ENCODE results near the gene CLINT1. TPM values are rescaled to one million over a fixed set of nuclear protein-coding genes. Genes with fewer than 3 reads are reported as not detected.

The CLINT1 gene
- total RNA-seq, 1 experiment from 2014 or later: 170 TPM

GRCh38 chr5:157767689-157768088 is 91.3 kb downstream of the CLINT1 start:
- ChIA-PET POLR2A (interaction anchor here (0.6 to 2.4 kb wide), 11 partner anchors 8 to 1381 kb away, joined by 3 to 6 read pairs (median 4); partner anchors contain the start of gene LSM11), CTCF (interaction anchor here (0.6 to 12.7 kb wide), 7 partner anchors 15 to 395 kb away, joined by 3 to 177 read pairs (median 3); partner anchors contain the start of gene LSM11)
- no peak for TF ChIP-seq CTCF (IDR thresholded peaks at IDR 0.05; ENCODE audit: unreplicated experiment)
- peak overlapping the region; percentile 98 for H3K27ac Mint-ChIP-seq (ENCODE audit: low read depth, unreplicated experiment)
- H3K4me3 Mint-ChIP-seq (ENCODE audit: unreplicated experiment): no peak overlapping the region
- intact Hi-C loops (cut with micrococcal nuclease): loop anchor here (10.0 kb wide), 1 partner anchor 607 kb away; no protein-coding TSS in a partner anchor
- no peaks in the 10 kb centered on the region for H3K9me3 Mint-ChIP-seq (ENCODE audit: unreplicated experiment)
- no peak for DNase-seq (ENCODE audit: unreplicated experiment)
- peaks cover 18% of the 10 kb centered on the region for H3K4me1 Mint-ChIP-seq (ENCODE audit: insufficient read depth, unreplicated experiment)
- no peaks in the 10 kb centered on the region for H3K27me3 Mint-ChIP-seq (ENCODE audit: insufficient read depth, unreplicated experiment)
- BruUV-seq (replicated peaks): no TSS peak
- H3K36me3 Mint-ChIP-seq (ENCODE audit: insufficient read depth, unreplicated experiment): no peaks in the 10 kb centered on the region

DNA sequence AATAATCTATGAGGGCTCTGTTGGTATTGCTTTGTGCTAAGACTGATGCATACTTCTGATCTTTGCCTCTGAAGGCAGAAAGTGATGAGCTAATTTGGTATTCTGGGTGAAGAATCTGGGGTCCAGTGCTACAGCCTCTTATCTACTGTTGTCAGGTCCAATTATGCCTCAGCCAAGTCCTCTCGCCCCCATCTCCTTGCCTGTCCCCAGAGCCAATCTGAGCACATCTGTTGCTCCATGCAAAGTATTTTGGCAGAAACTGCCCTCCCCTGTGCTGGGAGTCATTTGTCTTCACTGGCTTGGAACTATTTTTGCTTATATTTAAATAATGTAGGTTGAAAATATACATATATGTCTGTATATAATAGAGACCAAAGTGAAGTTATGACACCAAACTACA is 92.0 kb downstream of the CLINT1 start:
- CTCF ChIA-PET: interaction anchor here (1.3 to 12.7 kb wide), 2 partner anchors 20 to 226 kb away, joined by 4 to 177 read pairs; partner anchors contain the start of gene LSM11
- H3K27ac Mint-ChIP-seq (ENCODE audit: low read depth, unreplicated experiment): peak overlapping the region; percentile 98
- H3K36me3 Mint-ChIP-seq (ENCODE audit: insufficient read depth, unreplicated experiment): no peaks in the 10 kb centered on the region
- H3K4me1 Mint-ChIP-seq (ENCODE audit: insufficient read depth, unreplicated experiment): peaks cover 18% of the 10 kb centered on the region
- H3K9me3 Mint-ChIP-seq (ENCODE audit: unreplicated experiment): no peaks in the 10 kb centered on the region
- DNase-seq (ENCODE audit: unreplicated experiment): no peak
- TF ChIP-seq CTCF (IDR thresholded peaks at IDR 0.05; ENCODE audit: unreplicated experiment): no peak
- intact Hi-C loops (cut with micrococcal nuclease): loop anchor here (10.0 kb wide), 1 partner anchor 608 kb away; no protein-coding TSS in a partner anchor
- H3K4me3 Mint-ChIP-seq (ENCODE audit: unreplicated experiment): no peak overlapping the region
- no peaks in the 10 kb centered on the region for H3K27me3 Mint-ChIP-seq (ENCODE audit: insufficient read depth, unreplicated experiment)
- no TSS peak for BruUV-seq (replicated peaks)
- POLR2A ChIA-PET: interaction anchor here (2.4 kb wide), 1 partner anchor 7 kb away, joined by 6 read pairs; no protein-coding TSS in a partner anchor

DNA sequence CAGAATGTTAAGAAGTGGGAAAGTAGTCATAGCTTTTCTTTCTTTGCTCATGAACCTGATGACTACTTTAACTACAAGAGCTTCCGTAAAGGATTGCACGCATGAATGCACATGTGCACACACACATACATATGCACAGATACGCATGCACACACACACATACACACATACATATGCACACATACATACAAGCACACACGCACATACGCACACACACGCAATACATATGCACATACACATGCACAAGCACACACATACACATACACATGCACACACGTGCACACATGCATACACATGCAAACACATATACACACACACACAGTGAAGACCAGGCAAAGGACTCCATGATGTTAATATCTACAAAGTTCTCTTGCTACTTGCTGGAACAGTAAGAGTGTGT is 92.5 kb downstream of the CLINT1 start:
- no peak for TF ChIP-seq CTCF (IDR thresholded peaks at IDR 0.05; ENCODE audit: unreplicated experiment)
- no peak overlapping the region for H3K4me3 Mint-ChIP-seq (ENCODE audit: unreplicated experiment)
- no peak overlapping the region for H3K27ac Mint-ChIP-seq (ENCODE audit: low read depth, unreplicated experiment)
- H3K27me3 Mint-ChIP-seq (ENCODE audit: insufficient read depth, unreplicated experiment): no peaks in the 10 kb centered on the region
- peaks cover 18% of the 10 kb centered on the region for H3K4me1 Mint-ChIP-seq (ENCODE audit: insufficient read depth, unreplicated experiment)
- POLR2A ChIA-PET: no interaction called here
- H3K36me3 Mint-ChIP-seq (ENCODE audit: insufficient read depth, unreplicated experiment): no peaks in the 10 kb centered on the region
- CTCF ChIA-PET: interaction anchor here (0.5 to 12.7 kb wide), 7 partner anchors 20 to 260 kb away, joined by 3 to 177 read pairs (median 3); partner anchors contain the start of gene LSM11
- no peak for DNase-seq (ENCODE audit: unreplicated experiment)
- BruUV-seq (replicated peaks): no TSS peak
- intact Hi-C loops (cut with micrococcal nuclease): loop anchor here (10.0 kb wide), 1 partner anchor 608 kb away; no protein-coding TSS in a partner anchor
- H3K9me3 Mint-ChIP-seq (ENCODE audit: unreplicated experiment): no peaks in the 10 kb centered on the region

DNA sequence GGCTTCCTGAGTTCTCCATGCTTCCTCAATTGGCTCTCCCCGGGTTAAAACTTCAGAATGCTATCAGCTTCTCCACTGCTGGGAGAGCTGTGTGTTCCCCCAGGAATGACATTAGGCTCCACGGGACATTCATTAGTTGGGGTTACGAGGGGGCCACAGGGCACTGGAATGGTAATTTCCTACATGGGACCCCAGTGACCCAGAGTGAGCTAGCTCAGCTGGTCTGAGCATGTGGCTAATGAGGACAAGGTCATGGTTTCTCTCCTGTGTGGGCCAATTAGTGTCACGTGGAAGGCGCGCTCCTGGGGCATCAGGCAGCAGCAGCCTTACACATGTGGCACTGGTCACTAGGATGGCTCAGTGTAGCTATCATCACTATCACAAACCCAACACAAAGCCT is 94.4 kb downstream of the CLINT1 start:
- DNase-seq (ENCODE audit: unreplicated experiment): no peak
- ChIA-PET CTCF (interaction anchor here (0.6 to 12.7 kb wide), 12 partner anchors 10 to 1368 kb away, joined by 3 to 177 read pairs (median 4); partner anchors contain the start of gene LSM11), POLR2A (no interaction called here)
- TF ChIP-seq CTCF (IDR thresholded peaks at IDR 0.05; ENCODE audit: unreplicated experiment): no peak
- intact Hi-C loops (cut with micrococcal nuclease): loop anchor here (5.0 to 10.0 kb wide), 2 partner anchors 313 to 610 kb away; no protein-coding TSS in a partner anchor
- Mint-ChIP-seq H3K4me1 (ENCODE audit: insufficient read depth, unreplicated experiment) (peaks cover 18% of the 10 kb centered on the region), H3K27me3 (ENCODE audit: insufficient read depth, unreplicated experiment) (no peaks in the 10 kb centered on the region), H3K9me3 (ENCODE audit: unreplicated experiment) (no peaks in the 10 kb centered on the region), H3K36me3 (ENCODE audit: insufficient read depth, unreplicated experiment) (no peaks in the 10 kb centered on the region), H3K4me3 (ENCODE audit: unreplicated experiment) (no peak overlapping the region), H3K27ac (ENCODE audit: low read depth, unreplicated experiment) (no peak overlapping the region)
- no TSS peak for BruUV-seq (replicated peaks)
